CD14-positive monocyte (primary cell): ENCODE measurements around the gene RAB31. TPM values are rescaled to one million over a fixed set of nuclear protein-coding genes. Genes with fewer than 3 reads are reported as not detected.
A peak's percentile ranks its signal among the peaks of the same experiment; 100 is the strongest.

Experiments used
- DNase-seq, 3 donors: peaks; one replicate each; pipeline ENCODE4 v3.0.0-alpha.2; 2011 to 2022
- H2AFZ ChIP-seq: 2 replicates; pipeline ENCODE4 v1.6.0; 2012; ENCODE audit warnings: mild to moderate bottlenecking, low read depth, low read length, inconsistent platforms; ENCODE audit not compliant: insufficient read depth, poor library complexity, severe bottlenecking
- H3K27ac ChIP-seq, 2 donors: 1 replicate in 1 of 2; 2 replicates in 1 of 2; pipeline ENCODE4 v1.5.1; 2012 to 2013; ENCODE audit warnings: low read length in 2 of 2, control low read depth in 1 of 2, inconsistent platforms in 1 of 2, low read depth in 1 of 2, mild to moderate bottlenecking in 1 of 2
- H3K27me3 ChIP-seq, 2 donors: one replicate each; pipeline versions ENCODE4 v1.6.0 to v1.6.1; 2011 to 2013; ENCODE audit warnings: low read length in 2 of 2; ENCODE audit not compliant: control insufficient read depth in 2 of 2, insufficient read depth in 2 of 2
- H3K36me3 ChIP-seq, 2 donors: replicated peaks in 1 of 2; 1 replicate in 1 of 2; 2 replicates in 1 of 2; pipeline versions ENCODE4 v1.5.1 to v1.6.1; 2012 to 2013; ENCODE audit warnings: low read length in 2 of 2, control low read depth in 1 of 2, inconsistent platforms in 1 of 2, mild to moderate bottlenecking in 1 of 2; ENCODE audit not compliant: insufficient read depth in 2 of 2, control insufficient read depth in 1 of 2
- H3K4me1 ChIP-seq, 2 donors: 1 replicate in 1 of 2; 2 replicates in 1 of 2; pipeline versions ENCODE4 v1.5.1 to v1.6.1; 2012 to 2013; ENCODE audit warnings: low read length in 2 of 2, control low read depth in 1 of 2, inconsistent platforms in 1 of 2, mild to moderate bottlenecking in 1 of 2, moderate library complexity in 1 of 2; ENCODE audit not compliant: insufficient read depth in 2 of 2, control insufficient read depth in 1 of 2
- H3K4me2 ChIP-seq: replicated peaks from 2 replicates; pipeline ENCODE3; 2012; ENCODE audit warnings: low read length, moderate library complexity, mild to moderate bottlenecking; ENCODE audit not compliant: poor library complexity, severe bottlenecking; ENCODE audit errors: extremely low read depth
- H3K4me3 ChIP-seq, 3 experiments: fragments of 200-600 bp in 1 of 3; sonication (generic) in 1 of 3; replicated peaks in 1 of 3; 1 replicate in 2 of 3; 2 replicates in 1 of 3; pipeline ENCODE4 v1.5.1; 2011 to 2013; ENCODE audit warnings: low read length in 3 of 3, mild to moderate bottlenecking in 3 of 3, control low read depth in 2 of 3, low read depth in 2 of 3, inconsistent platforms in 1 of 3, moderate library complexity in 1 of 3
- H3K79me2 ChIP-seq: 2 replicates; pipeline ENCODE4 v1.6.0; 2012; ENCODE audit warnings: mild to moderate bottlenecking, control low read depth, inconsistent platforms, low read length, moderate library complexity; ENCODE audit not compliant: insufficient read depth
- H3K9ac ChIP-seq: 2 replicates; pipeline ENCODE4 v1.6.0; 2017; ENCODE audit warnings: low read length, mild to moderate bottlenecking; ENCODE audit not compliant: insufficient read depth, poor library complexity, severe bottlenecking
- H3K9me3 ChIP-seq, 2 donors: replicated peaks in 1 of 2; 1 replicate in 1 of 2; 2 replicates in 1 of 2; pipeline versions ENCODE4 v1.5.1 to v1.6.1; 2012 to 2013; ENCODE audit warnings: low read length in 2 of 2, control low read depth in 1 of 2; ENCODE audit not compliant: control insufficient read depth in 1 of 2, insufficient read depth in 1 of 2
- H4K20me1 ChIP-seq: 2 replicates; pipeline ENCODE4 v1.6.0; 2012; ENCODE audit warnings: mild to moderate bottlenecking, low read length, control low read depth, moderate library complexity; ENCODE audit not compliant: insufficient read depth
- H3K27ac Mint-ChIP-seq, 7 donors: one replicate each; pipeline ENCODE4 v1.8.0; 2020; ENCODE audit warnings: mild to moderate bottlenecking in 7 of 7, mixed read lengths in 7 of 7, moderate library complexity in 6 of 7, inconsistent platforms in 2 of 7
- H3K27me3 Mint-ChIP-seq, 3 donors: one replicate each; pipeline ENCODE4 v1.8.0; 2021 to 2022; ENCODE audit warnings: low read depth in 3 of 3, mild to moderate bottlenecking in 3 of 3, mixed read lengths in 3 of 3, moderate library complexity in 3 of 3, inconsistent platforms in 1 of 3
- H3K36me3 Mint-ChIP-seq, 2 donors: one replicate each; pipeline ENCODE4 v1.8.0; 2020; ENCODE audit warnings: mixed read lengths in 2 of 2, inconsistent platforms in 1 of 2, mild to moderate bottlenecking in 1 of 2
- H3K4me1 Mint-ChIP-seq: one replicate; pipeline ENCODE4 v1.8.0; 2020; ENCODE audit warnings: mild to moderate bottlenecking, mixed read lengths
- H3K4me3 Mint-ChIP-seq, 2 donors: one replicate each; pipeline ENCODE4 v1.8.0; 2020; ENCODE audit warnings: mild to moderate bottlenecking in 2 of 2, mixed read lengths in 2 of 2, moderate library complexity in 1 of 2
- H3K9me3 Mint-ChIP-seq, 7 donors: one replicate each; pipeline ENCODE4 v1.8.0; 2020 to 2022; ENCODE audit warnings: mixed read lengths in 7 of 7, mild to moderate bottlenecking in 6 of 7, moderate library complexity in 6 of 7, inconsistent platforms in 2 of 7
- CTCF ChIP-seq: fragments of 200-600 bp; IDR thresholded peaks from one replicate; pipeline ENCODE4 v1.8.0; 2022; ENCODE audit warnings: antibody characterized with exemption, mild to moderate bottlenecking
- WGBS: methylation state at CpG from one replicate; pipeline ENCODE4 v1.1.5; 2013; ENCODE audit warnings: missing lambda C conversion rate; ENCODE audit not compliant: insufficient coverage; 5-methylcytosine and 5-hydroxymethylcytosine counted together
- intact Hi-C, 2 donors: fragments of 100-400 bp; cut with micrococcal nuclease; formaldehyde crosslinking; loops; one replicate each; pipeline versions ENCODE4 v1.15.0 to v1.15.1; 2023
- polyA plus RNA-seq, 3 donors: library from polyadenylated mRNA; depleted of rRNA in 1 of 3; unstranded in 2 of 3; stranded (reverse) in 1 of 3; fragments of 300-500 nt in 2 of 3; fragments of >200 nt in 1 of 3; fragmentation: Illumina TruSeq in 2 of 3; gene quantifications; 1 replicate in 2 of 3; 2 replicates in 1 of 3; pipeline ENCODE4 v1.2.3, GENCODE V29; 2012 to 2021

Gene RAB31
- polyA plus RNA-seq, 3 donors = 106 to 367 (median 348) TPM

- H3K4me3 ChIP-seq = peak overlapping the region in 1 of 3 experiments; percentile 4
- intact Hi-C loops = loop anchor here (5.0 to 10.0 kb wide), 2 partner anchors 54 to 62 kb away; partner anchors contain the start of gene VAPA (in 1 of the 2)
- H3K4me2 ChIP-seq = peak overlapping the region; percentile 41
- peaks cover 24 to 45% of the 10 kb centered on the region in 2 donors for H3K36me3 ChIP-seq
- no peak overlapping the region for H2AFZ ChIP-seq
- H3K79me2 ChIP-seq = peaks cover 38% of the 10 kb centered on the region
- H3K4me1 Mint-ChIP-seq = peaks cover 63% of the 10 kb centered on the region
- H3K9ac ChIP-seq = no peak overlapping the region
- H3K9me3 Mint-ChIP-seq = peaks cover 0 to 4% (median 0%) of the 10 kb centered on the region in 7 donors
- no peak for DNase-seq
- peaks cover 40 to 47% of the 10 kb centered on the region in 2 donors for H3K4me1 ChIP-seq
- peaks cover 45 to 48% of the 10 kb centered on the region in 2 donors for H3K36me3 Mint-ChIP-seq
- H3K27me3 Mint-ChIP-seq = peaks cover 0 to 5% (median 0%) of the 10 kb centered on the region in 3 donors
- peaks cover 5% of the 10 kb centered on the region for H4K20me1 ChIP-seq
- H3K9me3 ChIP-seq = no peaks in the 10 kb centered on the region
- no peak for TF ChIP-seq CTCF
- H3K27me3 ChIP-seq = no peaks in the 10 kb centered on the region
- peak overlapping the region; percentile 94 to 98 (median 97) for H3K27ac Mint-ChIP-seq
- WGBS = 100% methylated on average over 2 of the region's 3 CpGs
- no peak overlapping the region for H3K4me3 Mint-ChIP-seq
- peak overlapping the region; percentile 80 to 88 for H3K27ac ChIP-seq
Measured at GRCh38 chr18:9850309-9850708, 142.2 kb downstream of the RAB31 start.

- peaks cover 0 to 4% (median 0%) of the 10 kb centered on the region in 7 donors for H3K9me3 Mint-ChIP-seq
- Histone ChIP-seq H3K9me3 (no peaks in the 10 kb centered on the region), H3K4me3 (peak overlapping the region in 1 of 3 experiments; percentile 14), H4K20me1 (peaks cover 9% of the 10 kb centered on the region), H3K4me1 (peaks cover 52 to 59% of the 10 kb centered on the region in 2 donors), H3K27me3 (no peaks in the 10 kb centered on the region), H2AFZ (no peak overlapping the region), H3K79me2 (peaks cover 35% of the 10 kb centered on the region), H3K36me3 (peaks cover 12 to 34% of the 10 kb centered on the region in 2 donors), H3K27ac (peak overlapping the region; percentile 44 to 75), H3K9ac (no peak overlapping the region), H3K4me2 (no peak overlapping the region)
- H3K4me1 Mint-ChIP-seq = peaks cover 72% of the 10 kb centered on the region
- peaks cover 0 to 5% (median 0%) of the 10 kb centered on the region in 3 donors for H3K27me3 Mint-ChIP-seq
- DNase-seq = peak; percentile 75 to 88 (median 87)
- no peak for TF ChIP-seq CTCF
- peaks cover 36 to 37% of the 10 kb centered on the region in 2 donors for H3K36me3 Mint-ChIP-seq
- intact Hi-C loops = loop anchor here (5.0 to 10.0 kb wide), 2 partner anchors 53 to 61 kb away; partner anchors contain the start of gene VAPA (in 1 of the 2)
- peak overlapping the region; percentile 92 to 98 (median 96) for H3K27ac Mint-ChIP-seq
- peak overlapping the region in 1 of 2 donors; percentile 65 for H3K4me3 Mint-ChIP-seq
- no CpG with 5 or more reads among the region's 2 CpGs for WGBS
Measured at GRCh38 chr18:9851511-9851910, 143.4 kb downstream of the RAB31 start.
